ENCODE data around the gene BRD4.
"Not testable (repeated sequence)": the region's sequence is repeated elsewhere in the genome, so short reads cannot be mapped to it uniquely, and the experiment has no call there.

BRD4 gene

GRCh38 chr19:15332311-15332996 is at the start of gene BRD4:
BRD4 (minus strand) TSS chr19:15332539; CDS start chr19:15273099, 59,440 bp downstream.
- DNase-seq: peak; percentile 81

DNA sequence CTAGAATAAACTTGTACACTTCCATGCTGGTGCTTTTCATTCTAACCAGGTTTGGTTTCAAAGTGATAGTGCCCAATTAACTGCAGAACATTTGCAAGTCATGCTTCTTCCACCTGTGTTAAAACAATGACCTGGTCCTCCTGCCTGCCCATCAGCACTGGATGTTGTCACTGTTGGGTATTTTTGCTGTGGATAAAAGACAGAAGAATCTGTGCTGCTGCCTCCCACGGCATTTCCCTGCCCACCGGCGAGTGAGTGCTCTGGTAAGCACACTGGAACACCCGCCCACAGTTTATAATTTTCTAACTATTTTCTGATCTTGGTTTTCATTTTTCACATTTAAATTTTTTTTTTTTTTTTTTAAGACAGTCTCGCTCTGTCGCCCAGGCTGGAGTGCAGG is 49.5 kb upstream of the BRD4 start:
- no peak for DNase-seq

GRCh38 chr19:15381429-15381828 is 49.1 kb upstream of the BRD4 start:
- DNase-seq: no peak

DNA sequence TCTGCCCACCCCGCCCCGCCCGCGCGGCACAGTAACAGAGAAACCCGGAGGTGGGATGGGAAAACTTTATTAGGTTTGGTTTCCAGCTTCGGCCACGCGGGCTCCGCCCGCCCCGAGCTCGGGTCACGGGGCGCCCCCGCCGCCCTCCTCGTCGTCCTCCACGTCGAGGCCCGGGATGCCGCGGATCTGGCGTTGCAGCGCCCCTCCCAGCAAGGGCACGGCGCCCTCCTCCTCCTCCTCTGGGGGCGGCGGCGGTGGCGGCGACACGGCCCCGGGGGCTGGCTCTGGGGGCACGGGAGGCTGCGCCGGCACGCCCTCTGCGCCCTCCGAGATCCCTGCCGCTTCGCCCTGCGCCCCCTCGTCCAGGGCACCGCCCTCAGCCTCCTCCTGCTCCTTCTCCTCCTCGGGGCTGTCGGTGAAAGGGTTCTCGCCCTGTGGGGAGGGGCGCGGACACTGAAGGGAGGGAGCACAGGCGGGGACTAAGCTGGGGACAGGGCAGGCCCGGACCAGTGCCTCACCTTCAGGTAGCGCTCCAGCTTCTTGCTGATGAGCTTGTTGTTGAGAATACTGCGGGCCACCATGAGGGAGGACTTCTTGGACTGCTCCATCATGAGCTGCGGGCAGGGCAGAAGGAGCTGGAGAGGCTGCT is 47.8 kb upstream of the BRD4 start:
- no peak for DNase-seq

- peak; percentile 98 for DNase-seq
Measured at GRCh38 chr19:15379083-15379998, 47.0 kb upstream of the BRD4 start, which contains the start of gene AKAP8. AKAP8 (minus strand) TSS chr19:15379787; CDS start chr19:15379731, 56 bp downstream.

- peak; percentile 62 for DNase-seq
Measured at GRCh38 chr19:15378534-15379082, 46.3 kb upstream of the BRD4 start.

DNA sequence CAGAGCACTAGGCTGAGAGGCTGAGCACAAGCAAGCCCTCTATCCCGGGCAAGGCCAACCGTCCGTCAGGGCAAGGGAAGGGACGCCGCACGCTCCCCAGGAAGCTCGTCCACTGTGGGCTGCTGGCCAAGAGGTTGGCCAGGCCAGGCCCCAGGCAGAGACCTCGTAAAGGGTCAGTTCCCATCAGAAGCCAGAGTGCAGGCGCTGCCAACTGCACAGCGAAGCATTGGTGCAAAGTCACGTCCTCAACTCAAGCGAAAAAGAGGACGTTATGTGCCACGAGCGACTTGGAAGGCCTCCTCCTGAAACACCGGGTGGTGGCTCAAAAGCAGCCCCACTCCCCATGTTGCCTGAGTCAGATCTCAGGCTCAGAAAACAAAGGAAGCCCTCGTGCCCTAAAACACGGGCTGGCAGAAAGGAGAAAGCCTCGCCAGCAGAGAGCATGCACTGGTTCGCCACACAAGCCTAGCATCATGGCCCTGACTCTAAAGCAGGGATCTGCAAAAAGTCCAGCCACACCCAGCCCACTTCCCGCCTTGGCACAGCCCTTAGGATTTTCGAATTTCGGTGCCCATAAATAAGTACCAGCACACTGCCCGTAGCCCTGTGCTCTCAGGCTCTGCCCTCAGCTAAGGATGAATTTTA is 42.6 kb upstream of the BRD4 start:
- no peak for DNase-seq

GRCh38 chr19:15374105-15374651 is 41.8 kb upstream of the BRD4 start:
- DNase-seq: no peak

- no peak for DNase-seq
Measured at GRCh38 chr19:15373644-15374043, 41.3 kb upstream of the BRD4 start.

- no peak for DNase-seq
Measured at GRCh38 chr19:15372891-15373301, 40.6 kb upstream of the BRD4 start.

- no peak for DNase-seq
Measured at GRCh38 chr19:15372470-15372869, 40.1 kb upstream of the BRD4 start.

DNA sequence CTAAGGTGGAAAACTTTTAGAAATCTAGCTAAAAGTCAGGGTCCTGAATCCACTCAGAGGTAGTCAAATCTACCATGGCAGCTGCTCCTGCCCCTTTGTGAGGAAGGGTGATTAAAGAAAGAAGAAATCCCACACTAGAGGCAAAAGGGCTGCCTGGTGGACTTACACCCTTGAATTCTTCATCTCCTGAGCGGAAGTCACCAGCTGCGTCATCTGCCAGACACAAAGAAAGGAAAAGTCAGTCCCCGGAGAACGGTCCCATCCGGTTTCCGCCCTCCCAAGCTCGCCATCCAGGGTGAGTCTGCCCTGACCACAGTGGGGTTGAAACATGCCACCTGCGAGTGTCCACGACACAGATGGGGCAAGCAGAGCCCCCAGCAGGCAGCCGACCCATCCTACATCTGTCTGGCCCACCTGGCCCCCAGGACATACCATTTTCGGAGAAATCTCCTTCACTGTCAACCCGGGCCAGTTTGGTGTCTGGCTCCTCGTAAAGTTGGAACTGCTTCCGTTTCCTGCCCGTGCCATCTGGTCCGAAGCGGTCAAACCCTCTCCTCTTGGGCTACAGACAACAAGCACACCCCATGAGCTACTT is 39.5 kb upstream of the BRD4 start:
- DNase-seq: no peak

DNA sequence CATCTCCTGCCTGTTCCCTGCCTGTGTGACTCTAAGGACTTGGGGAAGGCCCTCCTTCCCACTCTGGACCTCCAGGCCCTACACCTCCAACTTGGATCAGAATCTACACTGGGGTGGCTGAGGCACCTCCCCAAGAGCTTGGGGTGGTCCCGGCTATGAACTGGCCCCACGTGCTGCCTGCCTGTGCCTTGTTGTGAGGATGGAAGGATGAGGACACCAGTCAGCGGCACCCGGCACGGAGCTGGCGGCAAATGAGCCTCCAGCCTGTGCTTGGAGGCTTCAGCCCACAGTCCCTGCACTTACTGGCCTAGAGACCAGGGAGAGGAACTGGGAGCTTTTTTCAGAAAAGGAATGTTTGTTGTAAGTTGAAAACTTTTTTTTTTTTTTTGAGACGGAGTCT is 38.8 kb upstream of the BRD4 start:
- no peak for DNase-seq

GRCh38 chr19:15369594-15369891 is 37.2 kb upstream of the BRD4 start:
- no peak for DNase-seq

GRCh38 chr19:15368798-15369593 is 36.7 kb upstream of the BRD4 start:
- DNase-seq: no peak

GRCh38 chr19:15368051-15368632 is 35.8 kb upstream of the BRD4 start:
- no peak for DNase-seq

DNA sequence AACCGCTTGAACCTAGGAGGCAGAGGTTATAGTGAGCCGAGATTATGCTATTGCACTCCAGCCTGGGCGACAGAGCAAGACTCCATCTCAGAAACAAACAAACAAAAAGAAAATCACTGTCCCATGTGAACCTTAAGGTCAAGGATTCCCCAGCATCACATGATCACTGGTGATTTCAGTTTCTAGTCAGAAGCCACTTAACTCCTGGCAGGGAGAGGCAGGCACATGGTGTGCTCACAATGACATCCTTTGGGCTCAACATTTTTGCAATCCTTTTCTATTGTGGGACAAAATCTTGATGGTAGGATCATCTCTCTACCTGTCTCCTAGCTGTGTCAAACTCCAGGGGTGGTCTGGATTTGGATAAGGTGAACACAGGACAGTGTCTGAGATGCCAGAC is 35.1 kb upstream of the BRD4 start:
- DNase-seq: no peak

DNA sequence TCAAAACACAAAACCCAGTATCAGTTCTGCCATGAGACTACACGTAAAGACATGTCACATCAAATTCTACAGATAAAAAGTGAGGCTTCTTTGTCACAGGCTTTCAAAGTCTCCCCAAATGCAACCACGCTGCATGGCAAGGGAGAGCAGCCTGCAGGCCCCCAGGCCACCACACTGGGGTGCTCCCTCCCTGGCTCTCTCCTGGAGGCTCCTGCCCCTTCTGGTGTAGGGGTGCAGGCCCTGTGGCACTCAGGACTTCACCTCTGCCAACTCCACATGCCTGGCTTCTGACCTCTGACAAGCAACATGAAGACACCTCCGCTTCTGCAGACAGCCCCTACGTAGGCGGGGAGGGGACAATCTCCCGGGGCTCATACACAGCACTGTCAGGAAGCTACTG is 32.9 kb upstream of the BRD4 start:
- no peak for DNase-seq

GRCh38 chr19:15363791-15364190 is 31.5 kb upstream of the BRD4 start:
- not testable (repeated sequence) for DNase-seq

DNA sequence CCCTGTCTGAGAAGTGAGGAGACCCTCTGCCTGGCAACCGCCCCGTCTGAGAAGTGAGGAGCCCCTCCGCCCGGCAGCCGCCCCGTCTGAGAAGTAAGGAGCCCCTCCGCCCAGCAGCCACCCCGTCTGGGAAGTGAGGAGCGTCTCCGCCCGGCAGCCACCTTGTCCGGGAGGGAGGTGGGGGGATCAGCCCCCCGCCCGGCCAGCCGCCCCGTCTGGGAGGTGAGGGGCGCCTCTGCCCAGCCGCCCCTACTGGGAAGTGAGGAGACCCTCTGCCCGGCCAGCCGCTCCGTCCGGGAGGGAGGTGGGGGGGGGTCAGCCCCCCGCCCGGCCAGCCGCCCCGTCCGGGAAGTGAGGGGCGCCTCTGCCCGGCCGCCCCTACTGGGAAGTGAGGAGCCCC is 30.7 kb upstream of the BRD4 start:
- DNase-seq: not testable (repeated sequence)

GRCh38 chr19:15360015-15360414 is 27.7 kb upstream of the BRD4 start:
- DNase-seq: not testable (repeated sequence)
